HepG2 (cell line): ENCODE measurements around the gene HOXD12. TPM values are rescaled to one million over a fixed set of nuclear protein-coding genes. Genes with fewer than 3 reads are reported as not detected.

ENCODE experiments used
- ATAC-seq: fragments of 200-7000 bp; cut with Tn5 transposase; 3 replicates; pipeline ENCODE4 v1.9.1; 2020; ENCODE audit warnings: mild to moderate bottlenecking, moderate library complexity
- BruUV-seq: library from RNA; stranded (reverse); fragments of 400-500 nt; replicated peaks from 2 replicates; lab custom pipeline; 2021; lab: Mats Ljungman, UMichigan
- CTCF ChIA-PET: fragments of 300-600 bp; formaldehyde crosslinking; extraction: SDS; loops from one replicate; lab custom pipeline; 2021; ENCODE audit warnings: low total read pairs, inconsistent platforms, low intra/inter-chr PET ratio; lab: Yijun Ruan, JAX
- POLR2A ChIA-PET: fragments of 350-600 bp; sonication (Branson Sonifier 250); formaldehyde crosslinking; loops from one replicate; lab custom pipeline; 2020; ENCODE audit warnings: antibody characterized with exemption, inconsistent platforms; lab: Yijun Ruan, JAX
- DNase-seq: peaks from one replicate; pipeline ENCODE4 v3.0.0-alpha.2; 2015; ENCODE audit warnings: low spot score
- FAIRE-seq: peaks from 3 replicates; lab custom pipeline; 2011; peaks lifted over from hg19 to GRCh38; lab: Jason Lieb, UNC
- H2AFZ ChIP-seq: one replicate; pipeline ENCODE4 v1.6.1; 2011; ENCODE audit warnings: low read length, inconsistent platforms
- H3K27ac ChIP-seq: fragments of 300-600 bp; 3 replicates; pipeline ENCODE4 v1.8.0; 2011; ENCODE audit warnings: mixed run types, mild to moderate bottlenecking, mixed read lengths, low read length, inconsistent platforms; ENCODE audit not compliant: insufficient read depth; ENCODE audit errors: extremely low read length
- H3K27me3 ChIP-seq, 2 experiments: fragments of 200-600 bp in 1 of 2; 2 replicates in 1 of 2; 3 replicates in 1 of 2; pipeline versions ENCODE4 v1.6.0 to v1.8.0; 2011; ENCODE audit warnings: low read length in 2 of 2, mild to moderate bottlenecking in 2 of 2, moderate library complexity in 2 of 2, inconsistent platforms in 1 of 2; ENCODE audit not compliant: insufficient read depth in 2 of 2, control insufficient read depth in 1 of 2
- H3K36me3 ChIP-seq, 2 experiments: fragments of 200-600 bp in 1 of 2; replicated peaks in 1 of 2; 2 replicates in 1 of 2; 3 replicates in 1 of 2; pipeline versions ENCODE4 v1.5.1 to v1.8.0; 2011; ENCODE audit warnings: low read length in 2 of 2, inconsistent platforms in 1 of 2; ENCODE audit not compliant: insufficient read depth in 2 of 2, control insufficient read depth in 1 of 2
- H3K4me1 ChIP-seq: 2 replicates; pipeline ENCODE4 v1.5.1; 2012; ENCODE audit warnings: low read length, inconsistent platforms; ENCODE audit not compliant: insufficient read depth
- H3K4me2 ChIP-seq: 2 replicates; pipeline ENCODE4 v1.6.0; 2011; ENCODE audit warnings: low read depth, low read length, inconsistent platforms
- H3K4me3 ChIP-seq, 3 experiments: fragments of 200-600 bp in 1 of 3; sonication (generic), shearing (Covaris generic) in 1 of 3; replicated peaks in 1 of 3; 2 replicates each; pipeline ENCODE4 v1.5.1; 2011 to 2016; ENCODE audit warnings: low read length in 3 of 3, inconsistent platforms in 2 of 3, low read depth in 2 of 3, mild to moderate bottlenecking in 2 of 3, control low read depth in 1 of 3, mixed read lengths in 1 of 3; ENCODE audit not compliant: insufficient read depth in 1 of 3
- H3K79me2 ChIP-seq: one replicate; pipeline ENCODE4 v1.6.1; 2011; ENCODE audit warnings: low read length, inconsistent platforms; ENCODE audit not compliant: insufficient read depth
- H3K9ac ChIP-seq: 2 replicates; pipeline ENCODE4 v1.6.0; 2011; ENCODE audit warnings: mild to moderate bottlenecking, low read depth, low read length, inconsistent platforms; ENCODE audit not compliant: insufficient read depth
- H3K9me3 ChIP-seq: 2 replicates; pipeline ENCODE4 v1.5.1; 2012; ENCODE audit warnings: mild to moderate bottlenecking, low read length
- H4K20me1 ChIP-seq: 2 replicates; pipeline ENCODE4 v1.6.0; 2011; ENCODE audit warnings: inconsistent platforms, mild to moderate bottlenecking, low read length, moderate library complexity; ENCODE audit not compliant: insufficient read depth
- BHLHE40 ChIP-seq: IDR thresholded peaks from 2 replicates; pipeline ENCODE4 v1.6.1; 2011; ENCODE audit warnings: low read length, improper control_type of control experiment
- CERS6 ChIP-seq: sonication (generic); formaldehyde crosslinking; IDR thresholded peaks from 2 replicates; pipeline ENCODE4 v1.5.0; 2020; ENCODE audit warnings: missing genetic modification reagents
- CHD4 ChIP-seq: fragments of 200-600 bp; sonication (generic); IDR thresholded peaks from 2 replicates; pipeline ENCODE4 v1.7.0; 2017; ENCODE audit warnings: mild to moderate bottlenecking, low read length, borderline replicate concordance
- MAF1 ChIP-seq: sonication (generic); formaldehyde crosslinking; IDR thresholded peaks from 2 replicates; pipeline ENCODE4 v1.5.0; 2020; ENCODE audit warnings: missing genetic modification reagents, borderline replicate concordance
- MIER3 ChIP-seq: IDR thresholded peaks from 2 replicates; pipeline ENCODE4 v1.6.1; 2016; ENCODE audit warnings: missing compliant biosample characterization, borderline replicate concordance
- PAWR ChIP-seq: sonication (generic); formaldehyde crosslinking; IDR thresholded peaks from 2 replicates; pipeline ENCODE4 v1.4.0; 2020; ENCODE audit warnings: missing genetic modification reagents, mild to moderate bottlenecking, borderline replicate concordance
- SNAPC4 ChIP-seq: sonication (generic); formaldehyde crosslinking; IDR thresholded peaks from 2 replicates; pipeline ENCODE4 v1.4.0; 2020; ENCODE audit warnings: mild to moderate bottlenecking, missing genetic modification reagents
- TERF1 ChIP-seq: sonication (generic); formaldehyde crosslinking; IDR thresholded peaks from 2 replicates; pipeline ENCODE4 v1.8.0; 2022; ENCODE audit warnings: mild to moderate bottlenecking, missing genetic modification reagents, moderate library complexity
- ZNF275 ChIP-seq: sonication (generic); formaldehyde crosslinking; IDR thresholded peaks from 2 replicates; pipeline ENCODE4 v1.8.0; 2022; ENCODE audit warnings: missing genetic modification reagents, mild to moderate bottlenecking, inconsistent platforms, borderline replicate concordance
- ZNF350 ChIP-seq: sonication (generic); formaldehyde crosslinking; IDR thresholded peaks from 2 replicates; pipeline ENCODE4 v1.4.0; 2020; ENCODE audit warnings: mild to moderate bottlenecking, low read depth, missing genetic modification reagents, borderline replicate concordance
- ZNF446 ChIP-seq: sonication (generic); formaldehyde crosslinking; IDR thresholded peaks from 2 replicates; pipeline ENCODE4 v1.5.0; 2020; ENCODE audit warnings: mild to moderate bottlenecking, missing genetic modification reagents
- ZNF710 ChIP-seq: sonication (generic); formaldehyde crosslinking; IDR thresholded peaks from 2 replicates; pipeline ENCODE4 v1.5.0; 2020; ENCODE audit warnings: mild to moderate bottlenecking, missing genetic modification reagents, borderline replicate concordance
- WGBS: methylation state at CpG from one replicate; pipeline ENCODE4 v1.1.6; 2017; ENCODE audit warnings: low lambda C conversion rate; 5-methylcytosine and 5-hydroxymethylcytosine counted together
- in situ Hi-C: cut with HindIII; loops from 2 replicates; pipeline ENCODE4 v1.10.0; 2017; ENCODE audit warnings: low pct_unique_long_range_greater_than_20kb; ENCODE audit not compliant: extremely low pct_ligation_motif_present
- intact Hi-C: fragments of 100-400 bp; cut with micrococcal nuclease; formaldehyde crosslinking; loops from one replicate; pipeline ENCODE4 v1.10.0; 2022; ENCODE audit not compliant: unreplicated experiment
- polyA plus RNA-seq, 8 experiments: library from polyadenylated mRNA; depleted of rRNA in 3 of 8; stranded (reverse) in 7 of 8; unstranded in 1 of 8; fragments of >200 nt; fragmentation: Illumina TruSeq in 4 of 8; extraction: Trizol in 4 of 8; gene quantifications; 2 replicates each; pipeline versions ENCODE4 v1.2.1 to v1.2.3, GENCODE V29; 2011 to 2016; ENCODE audit warnings: low read depth in 4 of 8, missing spikeins in 1 of 8, mixed read lengths in 1 of 8; ENCODE audit not compliant: insufficient read depth in 1 of 8
- total RNA-seq, 5 experiments: library from RNA; depleted of rRNA; stranded (reverse); fragments of >200 nt; fragmentation: Illumina TruSeq; extraction: Trizol; gene quantifications; 2 replicates each; pipeline ENCODE4 v1.2.3, GENCODE V29; 2016; ENCODE audit warnings: low read depth in 1 of 5

Gene HOXD12
- total and polyA plus RNA-seq, 2 of the 13 experiments (the other 11 are each of a cell fraction or from before 2014, with no cell fraction given), result not detected

- POLR2A ChIA-PET, result no interaction called here
- Histone ChIP-seq H3K9me3 (no peaks in the 10 kb centered on the region), H3K4me3 (no peak overlapping the region), H3K9ac (no peak overlapping the region), H2AFZ (no peak overlapping the region), H4K20me1 (no peaks in the 10 kb centered on the region; the same call in 1 of the 2 replicates), H3K4me1 (peaks cover 17% of the 10 kb centered on the region), H3K27ac (no peak overlapping the region), H3K36me3 (no peaks in the 10 kb centered on the region), H3K27me3 (peaks cover 25 to 98% of the 10 kb centered on the region in 2 experiments), H3K79me2 (no peaks in the 10 kb centered on the region), H3K4me2 (no peak overlapping the region)
- WGBS, result 63% methylated on average over 30 of the region's 30 CpGs
- FAIRE-seq (no peak), DNase-seq (no peak), ATAC-seq (no peak)
- BruUV-seq, result no TSS peak
- in situ Hi-C loops (loop anchor here (5.0 kb wide), 2 partner anchors 412 to 732 kb away; no protein-coding TSS in a partner anchor), intact Hi-C loops (loop anchor here (5.0 kb wide), 1 partner anchor 897 kb away; no protein-coding TSS in a partner anchor)
- CTCF ChIA-PET, result interaction anchor here (3.0 kb wide), 1 partner anchor 732 kb away, joined by 30 read pairs; no protein-coding TSS in a partner anchor
- TF ChIP-seq ZNF710 (no peak), MIER3 (CRISPR knock-in tag) (no peak), ZNF446 (CRISPR knock-in tag) (no peak), CERS6 (no peak), CHD4 (no peak), SNAPC4 (CRISPR knock-in tag) (no peak), ZNF275 (CRISPR knock-in tag) (no peak), MAF1 (CRISPR knock-in tag) (no peak), PAWR (CRISPR knock-in tag) (no peak), TERF1 (CRISPR knock-in tag) (no peak), BHLHE40 (no peak), ZNF350 (CRISPR knock-in tag) (no peak)
Observed at GRCh38 chr2:176099159-176099727, 352 bp upstream of the HOXD12 start.
